KOPT-K1 (cell line): ENCODE results near the gene TBC1D17.

Experiments used
- H3K27ac ChIP-seq: fragments of 200-600 bp; sonication (generic); 2 replicates; pipeline ENCODE4 v1.5.1; 2016; ENCODE audit warnings: antibody characterized with exemption, mild to moderate bottlenecking, low read depth, low read length; ENCODE audit not compliant: poor library complexity, severe bottlenecking
- H3K36me3 ChIP-seq: fragments of 200-600 bp; sonication (generic); 2 replicates; pipeline ENCODE4 v1.5.1; 2017; ENCODE audit warnings: antibody characterized with exemption, mild to moderate bottlenecking, low read length, moderate library complexity; ENCODE audit not compliant: insufficient read depth
- H3K9me3 ChIP-seq: fragments of 200-600 bp; sonication (generic); 2 replicates; pipeline ENCODE4 v1.5.1; 2017; ENCODE audit warnings: antibody characterized with exemption, low read length, mild to moderate bottlenecking; ENCODE audit not compliant: insufficient read depth, poor library complexity, severe bottlenecking

Gene TBC1D17

GRCh38 chr19:49887665-49888509, 10.4 kb downstream of the TBC1D17 start:
- Histone ChIP-seq H3K9me3 (no peaks in the 10 kb centered on the region), H3K36me3 (peaks cover 21% of the 10 kb centered on the region; the same call in 1 of the 2 replicates), H3K27ac (no peak overlapping the region)

DNA sequence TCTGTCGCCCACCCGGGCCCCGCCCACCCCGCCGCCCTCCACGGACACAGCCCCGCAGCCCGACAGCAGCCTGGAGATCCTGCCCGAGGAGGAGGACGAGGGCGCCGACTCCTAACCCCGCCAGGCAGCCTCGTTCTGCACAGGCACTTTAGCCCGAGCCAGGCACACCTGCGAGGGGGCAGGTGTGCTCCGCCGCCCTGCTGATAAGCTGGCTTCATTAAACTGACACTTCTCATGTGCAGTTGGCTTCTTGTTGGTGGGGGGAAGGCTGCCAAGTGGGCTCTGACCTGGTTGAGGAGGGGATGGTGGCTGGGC, 11.0 kb downstream of the TBC1D17 start:
- no peaks in the 10 kb centered on the region for H3K9me3 ChIP-seq
- no peak overlapping the region for H3K27ac ChIP-seq
- H3K36me3 ChIP-seq: peaks cover 15% of the 10 kb centered on the region; the same call in 1 of the 2 replicates

- Histone ChIP-seq H3K36me3 (peaks cover 8% of the 10 kb centered on the region; the same call in 1 of the 2 replicates), H3K9me3 (no peaks in the 10 kb centered on the region), H3K27ac (no peak overlapping the region)
These were observed 11.7 kb downstream of the TBC1D17 start for GRCh38 chr19:49889038-49889686.

GRCh38 chr19:49889687-49890348, 12.3 kb downstream of the TBC1D17 start:
- Histone ChIP-seq H3K36me3 (peaks cover 2% of the 10 kb centered on the region; the same call in 1 of the 2 replicates), H3K27ac (no peak overlapping the region), H3K9me3 (no peaks in the 10 kb centered on the region)

DNA sequence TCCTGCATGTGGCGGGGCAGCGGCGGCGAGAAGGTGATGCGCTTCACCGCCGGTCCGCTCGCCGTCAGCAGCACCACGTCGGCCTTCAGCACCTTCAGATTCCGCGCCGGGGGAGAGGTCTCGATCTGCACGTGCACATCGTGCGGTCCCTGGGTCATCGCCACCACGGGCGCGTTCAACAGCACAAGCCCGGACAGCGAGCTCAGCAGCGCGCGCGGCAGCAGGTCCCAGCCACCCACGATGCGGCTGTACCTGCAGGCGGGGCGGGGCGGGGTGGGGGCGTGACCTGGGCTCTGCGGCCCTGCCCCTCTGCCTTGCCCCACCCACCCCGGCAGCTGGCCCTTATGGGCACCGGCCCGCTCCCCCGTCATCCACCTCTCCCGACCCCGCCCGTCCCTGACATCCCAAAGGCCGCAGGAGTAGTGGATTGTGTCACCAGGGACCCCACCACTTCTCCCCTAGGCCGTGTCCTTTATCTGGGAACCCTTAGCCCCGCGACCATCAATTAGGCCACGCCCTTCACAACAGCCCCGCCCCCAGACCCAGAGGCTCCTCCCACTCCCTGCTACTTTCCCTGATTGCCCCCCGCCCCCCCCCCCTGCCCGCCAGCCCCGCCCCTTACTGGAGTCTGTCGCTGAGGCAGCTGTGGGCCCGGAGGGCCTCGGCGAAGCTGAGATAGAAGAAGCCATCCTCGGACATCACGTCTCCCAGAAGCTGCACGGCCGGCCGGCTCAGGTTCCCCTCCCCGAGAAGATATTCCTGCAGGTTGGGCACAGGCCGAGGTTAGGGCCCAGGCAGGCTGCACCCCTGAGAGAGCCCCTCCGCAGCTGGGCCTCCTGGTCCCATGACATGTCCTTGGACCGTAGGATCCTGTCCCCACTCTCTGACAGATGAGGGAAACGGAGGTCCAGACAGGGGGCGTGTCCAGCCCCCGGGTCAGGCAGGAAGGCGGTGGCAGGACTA, 13.1 kb downstream of the TBC1D17 start:
- H3K36me3 ChIP-seq: no peaks in the 10 kb centered on the region

GRCh38 chr19:49891393-49891792, 13.9 kb downstream of the TBC1D17 start:
- Histone ChIP-seq H3K27ac (no peak overlapping the region), H3K9me3 (no peaks in the 10 kb centered on the region), H3K36me3 (no peaks in the 10 kb centered on the region)

More for the DNA sequence above, 13.1 kb downstream of the TBC1D17 start:
- no peak overlapping the region for H3K27ac ChIP-seq
- H3K9me3 ChIP-seq: no peaks in the 10 kb centered on the region

GRCh38 chr19:49892716-49893115, 15.2 kb downstream of the TBC1D17 start:
- Histone ChIP-seq H3K36me3 (no peaks in the 10 kb centered on the region), H3K27ac (no peak overlapping the region), H3K9me3 (no peaks in the 10 kb centered on the region)

GRCh38 chr19:49894011-49894664, 16.6 kb downstream of the TBC1D17 start:
- Histone ChIP-seq H3K27ac (no peak overlapping the region), H3K36me3 (no peaks in the 10 kb centered on the region), H3K9me3 (no peaks in the 10 kb centered on the region)

DNA sequence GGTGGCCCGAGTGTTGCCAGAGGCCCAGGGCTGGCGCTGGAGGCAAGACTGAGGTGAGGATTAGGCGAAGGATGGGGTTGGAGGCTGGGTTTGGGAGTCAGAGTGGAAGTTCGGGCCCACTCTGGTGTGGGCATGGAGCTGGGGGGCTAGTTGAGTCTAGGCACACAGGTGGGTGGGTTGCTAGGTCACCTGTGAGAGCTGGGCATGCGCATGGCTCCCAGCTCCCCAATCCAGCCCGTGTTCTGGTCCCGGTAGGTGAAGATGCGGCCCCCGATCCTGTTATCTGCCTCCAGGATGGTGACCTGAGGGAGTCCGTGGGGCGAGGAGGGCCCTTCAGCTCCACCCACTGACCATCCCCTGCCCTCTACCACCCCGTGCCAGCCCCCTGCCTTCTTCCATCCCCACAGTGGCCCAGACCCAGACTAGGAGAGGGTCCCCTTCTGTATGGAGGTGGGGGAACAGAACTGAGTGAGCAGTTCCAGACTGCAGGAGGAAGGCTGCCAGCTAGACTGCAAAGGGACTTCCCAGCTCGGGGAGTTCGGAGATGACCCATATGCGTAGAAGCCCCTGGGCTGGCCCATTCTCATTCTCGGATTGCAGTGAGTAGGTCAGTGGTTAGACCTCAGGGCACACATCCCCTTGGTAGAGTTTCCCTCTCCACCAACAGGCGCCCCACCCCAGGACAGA, 17.5 kb downstream of the TBC1D17 start:
- Histone ChIP-seq H3K9me3 (no peaks in the 10 kb centered on the region), H3K36me3 (no peaks in the 10 kb centered on the region), H3K27ac (no peak overlapping the region)

DNA sequence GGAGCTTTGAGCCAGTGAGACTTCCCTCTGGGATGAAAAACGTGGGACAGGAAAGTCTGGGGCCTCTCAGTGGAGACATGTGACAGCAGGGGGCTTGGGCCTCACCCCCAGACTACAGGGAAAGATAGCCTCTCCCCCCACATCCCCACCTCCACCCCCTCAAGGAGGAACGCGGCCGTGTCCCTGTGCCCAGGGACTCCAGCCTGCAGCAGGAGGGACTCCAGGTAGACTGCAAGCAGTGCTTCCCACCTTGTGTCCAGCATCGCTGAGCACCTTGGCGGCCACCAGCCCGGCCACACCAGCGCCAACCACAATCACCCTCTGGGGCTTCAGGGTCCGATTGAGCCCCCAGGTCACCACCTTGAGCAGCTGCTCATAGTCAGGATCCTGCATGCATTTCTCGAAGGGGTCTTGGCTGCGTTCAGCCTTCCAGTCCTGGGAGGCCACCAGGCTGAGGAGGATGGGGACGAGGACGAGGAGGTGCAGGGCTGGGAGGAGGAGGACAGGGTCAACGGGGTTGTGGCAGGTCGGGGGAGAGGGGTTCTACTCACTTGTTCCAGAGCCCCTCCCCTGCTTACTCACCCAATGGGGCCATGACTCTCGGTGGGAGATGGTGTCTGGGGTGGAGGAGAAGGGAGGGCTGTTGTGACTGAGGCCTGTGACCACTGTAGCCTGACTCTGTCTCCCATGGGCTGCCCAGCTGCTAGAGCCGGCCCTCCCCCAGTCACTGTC, 18.2 kb downstream of the TBC1D17 start:
- H3K27ac ChIP-seq: no peak overlapping the region
- no peaks in the 10 kb centered on the region for H3K36me3 ChIP-seq

DNA sequence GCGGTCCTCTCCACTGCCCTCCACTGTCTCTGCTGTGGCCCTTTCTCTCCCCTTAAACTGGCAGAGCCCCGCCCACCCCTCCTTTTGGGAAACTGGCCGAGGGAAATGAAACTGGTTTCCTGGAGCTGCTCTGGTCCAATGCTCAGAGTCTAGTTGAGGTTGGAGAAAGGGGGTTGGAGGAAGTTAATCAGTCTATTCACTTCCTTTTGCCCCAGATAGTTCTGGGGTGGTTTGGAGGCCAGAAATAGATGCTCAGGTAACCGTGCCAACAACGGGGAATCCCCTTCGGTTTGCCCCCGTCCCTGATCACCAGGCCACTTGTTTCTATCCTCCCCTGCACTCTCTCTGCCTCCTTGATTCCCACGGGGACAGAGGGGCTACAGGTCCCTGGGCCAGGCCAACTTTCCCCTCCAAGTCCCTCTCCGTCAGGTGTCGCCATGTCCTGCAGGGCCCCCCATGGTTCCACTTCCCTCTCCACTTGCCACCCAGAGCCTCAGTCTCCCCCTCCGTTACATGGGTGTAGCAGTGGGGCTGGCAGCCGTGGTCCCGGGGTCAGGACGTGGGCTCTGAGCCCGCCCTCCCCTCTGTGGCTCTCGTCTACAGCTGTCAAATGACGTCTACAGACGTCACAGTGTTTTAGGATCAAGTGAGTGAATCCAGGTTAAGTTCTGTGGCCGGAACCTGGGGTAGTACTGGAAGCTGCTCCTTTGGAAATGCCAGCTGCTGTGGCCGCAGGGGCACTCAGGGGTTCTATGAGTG, 19.5 kb downstream of the TBC1D17 start, which contains the start of gene IL4I1:
IL4I1 (minus strand) TSS at position 25 of the 759 bp plus-strand sequence. CDS start 727 bp downstream, outside the sequence.
- Histone ChIP-seq H3K27ac (no peak within 1 kb of the TSS), H3K36me3 (no peaks in the 10 kb centered on the region), H3K9me3 (no peaks in the 10 kb centered on the region)

More for the DNA sequence above, 18.2 kb downstream of the TBC1D17 start:
- no peaks in the 10 kb centered on the region for H3K9me3 ChIP-seq

DNA sequence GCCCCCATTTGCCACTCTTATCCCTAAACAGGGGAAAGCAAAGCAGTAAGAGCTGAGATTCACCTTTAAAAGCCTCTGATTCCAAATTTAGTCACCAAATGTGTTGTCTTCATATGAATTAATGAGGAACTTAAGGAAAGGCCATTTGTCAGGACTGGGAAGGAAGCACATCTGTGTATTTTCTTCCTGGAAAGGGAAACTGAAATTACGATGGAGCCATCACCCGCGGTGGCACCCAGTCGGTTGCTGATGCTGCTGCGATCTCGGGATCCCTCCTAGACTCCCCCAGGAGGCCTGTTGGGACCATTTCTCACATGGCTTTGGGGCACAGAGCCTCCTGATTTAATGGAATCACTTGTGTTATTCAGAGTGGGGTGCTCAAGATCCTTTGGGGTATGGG, 26.6 kb downstream of the TBC1D17 start:
- no peaks in the 10 kb centered on the region for H3K9me3 ChIP-seq
- peaks cover 36% of the 10 kb centered on the region for H3K36me3 ChIP-seq
- H3K27ac ChIP-seq: no peak overlapping the region
